ENCODE data around the gene LY6G5B. TPM values are rescaled to one million over a fixed set of nuclear protein-coding genes. Genes with fewer than 3 reads are reported as not detected.
A peak's percentile ranks its signal among the peaks of the same experiment; 100 is the strongest.

LY6G5B gene
- total RNA-seq, 2 experiments from 2014 or later = 12.3 to 28.7 TPM

DNA sequence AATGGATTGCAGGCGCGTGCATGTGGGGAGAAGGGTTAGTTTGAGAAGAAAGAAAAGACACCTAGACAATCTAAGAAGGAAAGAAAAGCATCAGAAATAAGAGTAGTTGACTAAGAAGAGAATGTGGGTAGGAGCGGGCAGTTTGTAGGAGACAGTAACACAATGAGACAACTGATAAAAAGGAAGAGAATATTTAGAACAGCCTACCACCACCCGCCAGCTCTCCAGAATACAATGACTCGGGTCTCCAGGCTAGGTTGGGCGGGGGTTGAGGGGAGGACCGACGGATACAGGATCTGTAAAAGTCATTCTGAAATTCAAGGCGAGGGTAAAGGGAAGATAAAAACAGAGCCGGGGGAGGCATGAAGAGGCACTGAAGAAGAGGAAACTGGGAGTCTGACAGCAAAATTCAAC, 32.6 kb downstream of the LY6G5B start:
- H3K9me2 ChIP-seq (ENCODE audit: insufficient read depth, low read length) = no peaks in the 10 kb centered on the region
- H3K79me2 ChIP-seq (ENCODE audit: insufficient read depth, low read depth, low read length) = peaks cover 14% of the 10 kb centered on the region; the same call in 1 of the 2 replicates
- TSS peak; percentile 80 for BruUV-seq (replicated peaks)
- no peaks in the 10 kb centered on the region for H4K20me1 ChIP-seq (ENCODE audit: insufficient read depth, low read length)
- ChIA-PET POLR2A (interaction anchor here (0.6 to 0.9 kb wide), 2 partner anchors 69 to 125 kb away, joined by 3 to 4 read pairs; partner anchors contain the start of gene HSPA1B), CTCF (ENCODE audit: unreplicated experiment) (no interaction called here)
- H3K4me3 ChIP-seq (ENCODE audit: low read depth, low read length, poor library complexity, severe bottlenecking) = peak overlapping the region; percentile 78
- H3K4me2 ChIP-seq (ENCODE audit: low read length) = peak overlapping the region; percentile 98
- DNase-seq (ENCODE audit: low spot score) = no peak
- peak overlapping the region; percentile 74 for H3K27ac ChIP-seq (ENCODE audit: low read depth, low read length, poor library complexity, severe bottlenecking)
- TF ChIP-seq EZH2phosphoT487 (IDR thresholded peaks at IDR 0.05; ENCODE audit: borderline replicate concordance, low read depth, low read length) = no peak
- TF ChIP-seq, protein P1, sequence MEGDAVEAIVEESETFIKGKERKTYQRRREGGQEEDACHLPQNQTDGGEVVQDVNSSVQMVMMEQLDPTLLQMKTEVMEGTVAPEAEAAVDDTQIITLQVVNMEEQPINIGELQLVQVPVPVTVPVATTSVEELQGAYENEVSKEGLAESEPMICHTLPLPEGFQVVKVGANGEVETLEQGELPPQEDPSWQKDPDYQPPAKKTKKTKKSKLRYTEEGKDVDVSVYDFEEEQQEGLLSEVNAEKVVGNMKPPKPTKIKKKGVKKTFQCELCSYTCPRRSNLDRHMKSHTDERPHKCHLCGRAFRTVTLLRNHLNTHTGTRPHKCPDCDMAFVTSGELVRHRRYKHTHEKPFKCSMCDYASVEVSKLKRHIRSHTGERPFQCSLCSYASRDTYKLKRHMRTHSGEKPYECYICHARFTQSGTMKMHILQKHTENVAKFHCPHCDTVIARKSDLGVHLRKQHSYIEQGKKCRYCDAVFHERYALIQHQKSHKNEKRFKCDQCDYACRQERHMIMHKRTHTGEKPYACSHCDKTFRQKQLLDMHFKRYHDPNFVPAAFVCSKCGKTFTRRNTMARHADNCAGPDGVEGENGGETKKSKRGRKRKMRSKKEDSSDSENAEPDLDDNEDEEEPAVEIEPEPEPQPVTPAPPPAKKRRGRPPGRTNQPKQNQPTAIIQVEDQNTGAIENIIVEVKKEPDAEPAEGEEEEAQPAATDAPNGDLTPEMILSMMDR (conservative IDR thresholded peaks at IDR 0.05; ENCODE audit: low read length) = no peak
- H3K36me3 ChIP-seq (ENCODE audit: insufficient read depth, low read length) = peaks cover 16% of the 10 kb centered on the region
- intact Hi-C loops (cut with micrococcal nuclease; ENCODE audit: unreplicated experiment) = loop anchor here (2.0 to 10.0 kb wide), 3 partner anchors 24 to 252 kb away; partner anchors contain the start of genes NELFE and SKIC2
- peaks cover 20% of the 10 kb centered on the region for H3K4me1 ChIP-seq (ENCODE audit: insufficient read depth, low read length, poor library complexity, severe bottlenecking)
- no peaks in the 10 kb centered on the region for H3K9me3 ChIP-seq (ENCODE audit: low read length)
- H2AFZ ChIP-seq (ENCODE audit: low read length) = peak overlapping the region; percentile 88

DNA sequence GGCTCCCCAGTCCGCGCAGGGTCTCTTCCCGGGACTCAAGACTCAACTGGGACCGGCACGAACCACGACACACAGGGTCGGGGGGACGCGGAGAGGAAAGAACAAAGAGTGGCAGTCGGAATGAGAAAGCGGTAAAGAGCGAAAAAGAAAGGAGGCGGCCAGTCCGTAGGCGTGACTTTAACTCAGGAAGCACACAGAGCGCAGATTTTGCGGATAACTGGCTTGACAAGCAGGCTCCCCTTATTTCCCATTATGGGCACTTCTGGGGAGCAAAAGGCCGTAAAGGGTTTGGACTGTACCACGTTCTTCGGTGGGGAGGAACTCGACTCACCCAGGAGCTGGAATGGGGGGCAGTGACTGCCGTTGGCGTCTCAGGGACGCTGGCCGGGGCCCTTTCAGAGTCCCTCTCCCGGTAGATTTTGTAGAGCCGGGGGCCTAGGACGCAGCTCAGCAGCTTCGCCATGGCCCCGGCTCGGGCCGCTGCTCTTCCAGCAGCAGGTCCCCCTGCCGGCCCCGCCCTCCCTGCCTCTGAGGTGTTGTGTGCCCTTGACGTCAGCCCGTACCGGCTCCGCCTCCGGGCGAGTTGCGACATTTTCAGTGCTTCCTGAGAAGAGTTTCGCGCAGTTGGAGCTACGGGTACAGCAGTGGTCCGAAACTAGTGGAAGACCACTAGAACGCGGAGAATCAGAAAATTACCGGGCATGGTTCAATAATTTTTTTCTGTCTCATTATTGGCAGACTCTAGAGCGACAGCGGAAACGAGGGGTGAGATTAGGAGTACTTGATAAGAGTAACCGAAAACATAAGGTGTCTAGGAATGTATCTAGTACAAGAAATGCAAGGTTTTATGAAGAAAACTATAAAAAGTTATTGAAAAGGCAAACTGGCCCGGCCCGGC, 33.3 kb downstream of the LY6G5B start, which contains the start of gene ABHD16A:
Gene ABHD16A (minus strand): TSS at position 506 of the 898 bp plus-strand sequence. CDS start 43 bp downstream, at position 463.
- BruUV-seq (replicated peaks) = no TSS peak

More for the DNA sequence above, 33.3 kb downstream of the LY6G5B start, which contains the start of gene ABHD16A:
- TF ChIP-seq, protein P1 (conservative IDR thresholded peaks at IDR 0.05; ENCODE audit: low read length) = no peak
- TF ChIP-seq EZH2phosphoT487 (IDR thresholded peaks at IDR 0.05; ENCODE audit: borderline replicate concordance, low read depth, low read length) = no peak
- H3K4me3 ChIP-seq (ENCODE audit: low read depth, low read length, poor library complexity, severe bottlenecking) = peak within 1 kb of the TSS; percentile 78
- intact Hi-C loops (cut with micrococcal nuclease; ENCODE audit: unreplicated experiment) = loop anchor here (1.0 to 10.0 kb wide), 4 partner anchors 24 to 252 kb away; partner anchors contain the start of genes NELFE and SKIC2
- H3K9me2 ChIP-seq (ENCODE audit: insufficient read depth, low read length) = no peaks in the 10 kb centered on the region
- peaks cover 20% of the 10 kb centered on the region for H3K4me1 ChIP-seq (ENCODE audit: insufficient read depth, low read length, poor library complexity, severe bottlenecking)
- H3K27ac ChIP-seq (ENCODE audit: low read depth, low read length, poor library complexity, severe bottlenecking) = peak within 1 kb of the TSS; percentile 74
- peak; percentile 99 for DNase-seq (ENCODE audit: low spot score)
- peak within 1 kb of the TSS; percentile 88 for H2AFZ ChIP-seq (ENCODE audit: low read length)
- no peaks in the 10 kb centered on the region for H3K9me3 ChIP-seq (ENCODE audit: low read length)
- H3K4me2 ChIP-seq (ENCODE audit: low read length) = peak within 1 kb of the TSS; percentile 98
- ChIA-PET POLR2A (interaction anchor here (0.6 to 1.9 kb wide), 10 partner anchors 21 to 752 kb away, joined by 3 to 7 read pairs (median 4); partner anchors contain the start of genes CLIC1, HSPA1B and MSH5), CTCF (ENCODE audit: unreplicated experiment) (interaction anchor here (0.9 kb wide), 1 partner anchor 37 kb away, joined by 3 read pairs; the partner anchor contains the start of gene MSH5)
- H4K20me1 ChIP-seq (ENCODE audit: insufficient read depth, low read length) = no peaks in the 10 kb centered on the region
- H3K36me3 ChIP-seq (ENCODE audit: insufficient read depth, low read length) = peaks cover 16% of the 10 kb centered on the region
- H3K79me2 ChIP-seq (ENCODE audit: insufficient read depth, low read depth, low read length) = peaks cover 14% of the 10 kb centered on the region; the same call in 1 of the 2 replicates
